DLD1 (cell line): ENCODE measurements around the gene ATXN2.

Source experiments
- in situ Hi-C: cut with HindIII; loops from 2 replicates; pipeline ENCODE4 v1.10.0; 2017; ENCODE audit warnings: low sequenced_read_pairs

Gene ATXN2

DNA sequence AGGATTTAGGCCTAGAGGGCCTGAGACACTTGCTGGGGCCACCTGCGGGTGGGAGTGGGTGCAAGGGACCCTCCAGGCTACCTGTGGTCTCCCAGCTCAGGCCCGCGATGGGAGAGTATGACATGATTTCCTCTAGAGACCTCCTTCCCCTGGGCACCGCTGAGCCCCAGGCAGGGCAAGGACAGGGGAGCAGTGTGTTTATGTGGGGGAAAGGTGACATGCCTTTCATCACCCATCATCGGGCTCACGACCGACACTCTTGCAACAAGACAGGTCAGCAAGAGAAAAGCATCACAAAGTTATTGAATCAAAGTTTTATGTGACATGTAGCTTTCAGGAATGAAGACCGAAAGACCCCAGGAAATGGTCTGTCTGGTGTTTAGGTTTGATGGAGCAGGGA lies 173.5 kb downstream of the ATXN2 start:
- in situ Hi-C loops, result no loop called here

DNA sequence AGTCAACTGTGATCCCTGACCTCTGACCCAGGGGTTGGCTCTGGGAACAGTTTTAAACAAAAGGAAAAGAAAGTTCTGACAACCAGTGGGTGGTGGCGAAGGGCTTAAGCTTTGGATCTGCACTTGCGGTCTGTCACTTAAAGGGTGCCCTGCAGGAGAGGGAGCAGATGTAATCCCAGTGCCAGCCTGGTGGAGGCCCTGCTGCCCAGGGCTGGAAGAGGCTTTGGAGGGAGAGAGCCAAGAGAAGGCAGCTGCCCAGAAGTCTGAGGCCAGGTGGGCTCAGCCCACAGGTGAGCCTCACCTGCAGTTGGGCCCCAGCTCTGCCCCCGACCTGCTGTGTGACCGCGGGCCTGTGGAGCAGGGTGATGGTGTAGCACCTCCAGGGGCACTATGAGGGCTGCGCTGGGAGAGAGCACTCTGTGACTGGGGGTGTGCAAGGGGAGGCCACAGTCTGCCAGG lies 174.3 kb downstream of the ATXN2 start:
- in situ Hi-C loops, result no loop called here

DNA sequence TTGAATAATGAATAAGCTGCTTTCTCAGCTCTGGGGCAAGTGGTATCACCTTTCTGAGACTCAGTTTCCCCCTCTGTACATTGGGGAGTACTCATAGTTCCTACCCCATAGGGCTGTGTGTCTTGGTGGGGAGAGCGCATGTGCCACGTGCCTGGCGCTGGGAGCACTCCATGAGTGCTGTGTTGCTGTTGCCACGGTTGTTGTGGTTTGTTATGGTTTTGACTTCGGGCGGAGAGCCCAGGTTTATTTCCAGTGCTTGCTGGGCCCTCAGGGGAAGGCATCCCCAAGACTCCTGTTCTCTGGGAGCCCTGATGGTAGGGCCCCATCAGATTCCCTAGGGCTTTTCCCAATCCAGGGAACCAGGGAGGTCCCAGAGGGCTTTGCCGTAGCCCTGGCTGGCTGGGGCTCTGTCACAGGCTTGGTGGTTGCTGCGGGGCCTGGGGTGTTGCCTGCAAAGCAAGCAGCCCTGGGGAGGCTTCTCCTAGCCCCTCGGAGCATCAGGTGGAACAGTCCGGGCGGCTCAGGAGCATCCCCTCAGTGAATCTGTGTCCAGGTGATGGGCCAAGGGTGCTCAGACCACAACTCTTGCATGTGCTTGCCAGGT lies 174.8 kb downstream of the ATXN2 start:
- in situ Hi-C loops, result no loop called here

DNA sequence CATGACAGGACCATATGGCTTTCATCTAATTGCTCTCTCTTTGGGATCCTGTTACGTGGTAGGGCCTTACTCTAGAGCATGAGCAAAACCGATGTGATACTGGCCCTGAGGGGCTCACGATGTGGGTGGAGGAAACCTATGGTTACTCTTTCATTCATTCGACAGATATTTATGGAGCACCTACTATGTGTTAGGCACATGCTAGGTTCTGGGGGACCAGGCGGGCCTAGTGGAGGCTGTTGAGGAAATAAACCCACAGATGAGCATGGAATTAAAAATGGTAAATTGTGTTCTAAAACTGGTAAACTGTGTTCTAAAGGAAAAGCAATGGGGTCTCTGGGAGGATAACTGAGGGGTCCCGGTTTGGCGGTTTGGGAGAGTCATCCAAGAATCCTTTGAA lies 178.6 kb downstream of the ATXN2 start:
- in situ Hi-C loops, result no loop called here

DNA sequence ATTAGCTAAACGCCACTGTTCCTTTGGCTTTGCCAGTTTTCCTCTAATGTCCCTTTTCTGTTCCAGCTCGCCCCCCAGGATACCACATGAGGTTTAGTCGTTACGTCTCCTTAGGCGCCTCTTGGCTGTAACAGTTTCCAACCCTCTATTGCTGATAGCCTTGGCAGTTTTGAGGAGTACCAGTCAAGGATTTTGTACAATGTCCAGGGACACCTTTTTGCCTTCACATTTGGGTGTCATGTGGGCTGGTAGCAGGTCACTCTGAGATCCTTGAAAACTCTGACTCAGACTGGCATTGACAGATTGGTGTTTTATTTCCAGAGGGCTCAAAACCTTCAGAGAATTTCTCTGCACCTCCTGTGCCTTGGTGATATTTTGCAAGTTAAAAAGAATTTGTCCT lies 179.3 kb downstream of the ATXN2 start:
- in situ Hi-C loops, result no loop called here

DNA sequence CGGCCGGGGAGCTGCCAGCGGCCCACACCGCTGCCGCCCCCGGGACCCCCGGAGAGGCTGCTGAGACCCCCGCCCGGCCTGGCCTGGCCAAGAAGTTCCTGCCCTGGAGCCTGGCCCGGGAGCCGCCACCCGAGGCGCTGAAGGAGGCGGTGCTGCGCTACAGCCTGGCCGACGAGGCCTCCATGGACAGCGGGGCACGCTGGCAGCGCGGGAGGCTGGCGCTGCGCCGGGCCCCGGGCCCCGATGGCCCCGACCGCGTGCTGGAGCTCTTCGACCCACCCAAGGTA lies 180.6 kb downstream of the ATXN2 start:
- in situ Hi-C loops, result no loop called here

DNA sequence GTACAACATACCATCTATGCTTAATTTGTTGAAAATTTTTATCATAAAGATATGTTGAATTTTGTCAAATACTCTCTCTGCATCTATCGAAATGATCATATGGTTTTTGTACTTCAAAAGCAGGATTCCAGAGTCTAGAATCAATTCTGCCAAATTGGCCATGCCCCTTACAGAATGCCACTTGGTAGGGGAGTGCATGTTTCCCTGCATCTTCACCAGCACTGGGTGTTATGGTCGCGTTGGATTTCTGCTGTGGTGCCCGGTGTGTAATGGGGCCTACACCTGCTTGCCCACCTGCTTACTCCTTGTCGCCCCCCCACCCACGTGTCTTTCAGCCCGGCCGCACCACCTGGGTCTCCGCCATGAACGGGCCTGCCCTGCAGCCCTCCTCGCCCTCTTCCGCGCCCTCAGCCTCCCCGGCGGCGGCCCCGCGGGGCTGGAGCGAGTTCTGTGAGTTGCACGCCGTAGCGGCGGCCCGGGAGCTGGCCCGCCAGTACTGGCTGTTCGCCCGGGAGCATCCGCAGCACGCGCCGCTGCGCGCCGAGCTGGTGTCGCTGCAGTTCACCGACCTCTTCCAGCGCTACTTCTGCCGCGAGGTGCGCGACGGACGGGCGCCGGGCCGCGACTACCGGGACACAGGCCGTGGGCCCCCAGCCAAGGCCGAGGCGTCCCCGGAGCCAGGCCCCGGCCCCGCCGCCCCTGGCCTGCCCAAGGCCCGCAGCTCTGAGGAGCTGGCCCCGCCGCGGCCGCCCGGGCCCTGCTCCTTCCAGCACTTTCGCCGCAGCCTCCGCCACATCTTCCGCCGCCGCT lies 181.1 kb downstream of the ATXN2 start:
- in situ Hi-C loops, result no loop called here

DNA sequence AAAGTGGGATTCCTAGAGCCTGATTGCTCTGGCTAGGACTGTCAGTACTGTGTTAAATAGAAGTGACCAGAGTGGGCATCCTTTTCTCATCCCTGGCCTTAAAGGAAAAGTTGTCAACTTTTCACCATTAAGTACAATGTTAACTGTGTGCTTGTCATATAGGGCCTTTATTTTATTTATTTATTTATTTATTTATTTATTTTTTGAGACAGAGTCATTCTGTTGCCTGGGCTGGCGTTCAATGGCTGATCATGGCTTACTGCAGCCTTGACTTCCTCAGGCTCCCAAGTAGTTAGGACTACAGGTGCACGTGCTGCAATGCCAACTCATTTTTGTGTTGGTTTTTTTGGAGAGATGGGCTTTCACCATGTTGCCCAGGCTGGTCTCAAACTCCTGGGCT lies 181.8 kb downstream of the ATXN2 start:
- in situ Hi-C loops, result no loop called here

DNA sequence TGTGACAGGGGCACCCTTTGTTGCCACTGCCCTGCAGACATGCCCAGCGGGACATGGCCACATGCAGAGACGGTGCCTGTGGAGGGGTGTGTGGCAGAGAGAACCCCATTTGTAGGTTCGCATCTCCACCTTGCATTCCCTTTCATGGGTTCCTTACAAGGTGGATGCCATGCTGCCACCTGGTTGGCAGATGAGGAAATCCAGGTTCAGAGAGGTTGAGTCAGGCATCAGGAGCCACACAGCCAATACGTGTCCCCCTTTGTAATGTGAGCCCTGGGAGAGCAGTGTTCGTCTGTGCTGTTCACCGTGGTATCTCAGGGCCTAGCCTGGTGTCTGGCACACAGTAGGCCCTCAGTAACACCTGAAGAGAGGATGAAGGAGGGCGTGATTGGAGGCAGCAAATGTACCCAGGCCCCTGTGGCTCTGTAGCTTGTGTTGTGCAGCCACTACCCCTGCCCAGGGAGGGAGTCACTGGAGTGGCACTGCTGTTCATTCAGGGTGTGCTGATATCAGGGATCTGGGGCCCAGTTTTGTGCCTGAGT lies 184.3 kb downstream of the ATXN2 start:
- in situ Hi-C loops, result no loop called here

DNA sequence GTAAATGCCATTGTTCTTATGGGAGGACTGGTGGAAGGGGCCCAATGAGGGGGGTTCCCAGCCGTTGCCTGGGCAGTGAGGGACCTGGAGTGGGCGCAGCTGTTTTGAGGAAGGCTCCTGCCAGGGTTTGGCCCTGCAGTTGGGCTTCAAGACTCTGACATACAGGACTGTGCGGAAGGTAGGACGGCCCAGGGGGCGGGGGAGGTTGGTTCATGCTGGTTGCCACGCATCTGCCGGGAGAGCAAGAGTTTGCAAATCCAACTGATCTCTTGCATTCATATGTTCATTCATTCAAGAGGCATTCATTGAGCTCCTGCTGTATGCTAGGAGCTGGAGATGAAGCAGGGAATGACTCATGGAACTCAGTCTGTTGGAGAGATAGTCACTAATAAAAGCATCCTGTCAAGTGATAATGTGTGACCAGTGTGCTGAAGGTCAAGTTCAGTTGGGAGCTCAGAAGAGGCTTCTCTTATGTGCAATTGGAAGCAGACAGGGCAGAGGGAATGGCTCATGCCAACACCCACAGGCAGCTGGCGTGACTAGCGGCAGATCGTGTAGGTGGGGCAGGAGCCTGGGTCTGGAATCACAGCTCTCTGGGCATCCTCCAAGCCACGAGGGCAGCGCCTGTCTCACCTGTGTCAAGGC lies 185.6 kb downstream of the ATXN2 start:
- in situ Hi-C loops, result no loop called here

DNA sequence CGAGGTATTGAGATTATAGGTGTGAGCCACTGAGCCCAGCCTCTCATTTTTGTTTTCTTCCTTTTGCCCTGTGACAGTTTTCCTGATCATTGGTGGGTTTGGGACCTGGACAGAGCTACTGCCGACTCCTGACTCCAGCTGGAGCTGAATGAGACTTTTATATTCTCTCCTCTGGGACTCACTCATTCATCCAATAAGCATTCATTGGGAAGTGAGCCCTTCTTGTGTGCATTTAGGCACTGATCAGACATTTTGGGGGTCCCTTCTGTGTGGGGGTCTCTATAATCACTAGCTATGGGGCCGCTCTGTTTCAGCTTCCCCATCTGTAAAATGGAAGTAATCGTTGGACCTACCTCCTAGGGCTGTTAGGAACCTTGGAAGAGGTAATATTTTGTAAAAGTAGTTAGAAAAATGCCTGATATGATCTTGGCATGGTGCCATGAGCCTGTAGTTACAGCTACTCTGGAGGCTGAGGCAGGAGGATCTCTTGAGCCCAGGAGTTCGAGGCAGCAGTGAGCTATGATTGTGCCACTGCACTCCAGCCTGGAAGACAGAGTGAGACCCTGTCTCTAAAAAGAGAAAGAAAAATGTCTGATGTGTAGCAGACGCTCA lies 186.2 kb downstream of the ATXN2 start:
- in situ Hi-C loops, result no loop called here

DNA sequence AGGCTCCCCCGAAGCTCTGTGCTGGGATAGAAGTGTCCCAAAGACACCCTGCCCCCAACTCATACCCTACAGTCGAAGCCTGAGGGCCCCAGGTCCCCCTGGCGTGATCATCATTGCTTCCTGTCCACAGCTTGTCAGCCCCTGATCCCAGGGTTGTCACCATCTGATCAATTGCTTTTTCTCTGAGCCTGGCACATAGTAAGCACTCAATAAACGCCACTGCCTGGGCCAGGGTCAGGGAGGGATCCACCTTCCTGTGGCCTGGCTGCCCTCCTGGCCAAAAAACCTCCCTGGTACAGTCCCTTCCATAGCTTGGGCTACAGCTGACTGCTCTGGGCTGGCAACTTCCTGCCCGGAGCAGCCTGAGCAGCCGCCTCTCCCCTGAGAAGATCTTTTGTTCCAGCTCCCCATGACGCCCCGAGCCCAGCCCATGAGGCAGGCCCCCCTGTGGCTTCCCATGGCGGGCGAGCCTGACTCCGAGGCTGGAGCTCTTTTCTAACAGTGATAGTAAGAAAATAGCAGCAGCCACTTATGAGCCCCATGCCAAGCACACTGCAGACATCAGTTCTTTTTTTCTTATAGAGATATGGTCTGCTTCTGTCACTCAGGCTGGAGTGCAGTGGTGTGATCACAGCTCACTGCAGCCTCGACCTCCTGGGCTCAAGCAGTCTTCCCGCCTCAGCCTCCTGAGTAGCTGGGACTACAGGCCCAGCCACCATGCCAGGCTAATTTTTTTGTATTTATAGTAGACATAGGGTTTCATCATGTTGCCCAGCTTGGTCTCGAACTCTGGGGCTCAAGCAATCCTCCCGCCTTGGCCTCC lies 186.9 kb downstream of the ATXN2 start:
- in situ Hi-C loops, result no loop called here

DNA sequence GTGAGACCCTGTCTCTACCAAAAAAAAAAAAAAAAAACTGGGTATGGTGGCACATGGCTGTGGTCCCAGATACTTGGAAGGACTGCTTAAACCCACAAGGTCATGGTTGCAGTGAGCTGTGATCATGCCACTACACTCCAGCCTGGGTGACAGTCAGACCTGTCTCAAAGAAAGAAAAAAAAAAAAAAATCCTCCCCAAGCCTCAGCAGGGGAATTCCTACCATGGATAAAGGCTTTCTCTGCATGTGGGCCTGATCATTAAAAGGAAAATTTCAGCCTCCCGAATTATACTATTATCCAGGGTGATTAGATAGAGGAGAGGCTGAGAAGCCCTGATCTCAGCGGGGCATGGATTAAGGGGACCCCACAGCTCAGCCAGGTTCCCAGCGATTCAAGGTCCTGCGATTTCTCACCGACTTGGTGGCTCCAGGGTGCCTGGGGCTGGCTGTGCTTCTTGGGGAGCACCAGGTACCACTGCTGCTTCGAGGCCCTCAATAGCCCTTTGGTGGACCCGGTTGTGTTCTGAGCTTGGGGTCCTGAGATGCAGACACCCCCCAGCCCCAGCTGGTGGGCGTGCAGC lies 187.8 kb downstream of the ATXN2 start:
- in situ Hi-C loops, result no loop called here

DNA sequence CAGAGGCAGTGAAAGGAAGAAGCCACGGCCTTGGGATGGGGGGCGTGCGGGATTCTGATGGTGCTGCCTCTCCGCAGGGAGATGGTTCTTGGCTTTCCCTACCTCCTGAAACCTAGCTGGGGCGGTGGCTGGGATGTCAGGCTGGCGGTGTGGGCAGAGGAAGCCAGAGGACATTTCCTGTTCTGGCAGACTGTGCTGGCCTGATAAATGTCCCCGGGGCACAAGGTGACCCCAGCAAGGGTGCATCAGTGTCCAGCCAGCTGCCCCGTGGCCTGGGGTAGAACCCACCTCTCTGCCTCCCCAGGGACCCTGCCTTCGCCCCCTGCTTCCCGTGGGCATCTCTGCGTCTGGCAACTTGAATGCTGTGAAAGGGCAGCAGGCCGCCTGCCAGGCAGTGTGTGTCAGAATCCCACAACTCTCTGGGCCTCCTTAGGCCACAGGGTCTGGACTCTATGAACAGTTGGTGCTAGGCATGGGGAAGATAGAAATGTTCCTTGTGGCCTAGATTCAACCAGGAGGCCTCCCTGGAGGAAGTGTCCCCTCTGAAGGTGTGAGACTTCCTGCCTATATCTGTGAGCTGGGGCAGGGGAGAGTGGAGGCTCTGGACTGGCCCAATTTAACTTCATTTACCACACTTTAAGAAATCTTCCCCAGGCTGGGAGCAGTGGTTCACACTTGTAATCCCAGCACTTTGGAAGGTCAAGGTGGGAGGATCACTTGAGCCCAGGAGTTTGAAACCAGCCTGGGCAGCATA lies 188.5 kb downstream of the ATXN2 start:
- in situ Hi-C loops, result no loop called here

DNA sequence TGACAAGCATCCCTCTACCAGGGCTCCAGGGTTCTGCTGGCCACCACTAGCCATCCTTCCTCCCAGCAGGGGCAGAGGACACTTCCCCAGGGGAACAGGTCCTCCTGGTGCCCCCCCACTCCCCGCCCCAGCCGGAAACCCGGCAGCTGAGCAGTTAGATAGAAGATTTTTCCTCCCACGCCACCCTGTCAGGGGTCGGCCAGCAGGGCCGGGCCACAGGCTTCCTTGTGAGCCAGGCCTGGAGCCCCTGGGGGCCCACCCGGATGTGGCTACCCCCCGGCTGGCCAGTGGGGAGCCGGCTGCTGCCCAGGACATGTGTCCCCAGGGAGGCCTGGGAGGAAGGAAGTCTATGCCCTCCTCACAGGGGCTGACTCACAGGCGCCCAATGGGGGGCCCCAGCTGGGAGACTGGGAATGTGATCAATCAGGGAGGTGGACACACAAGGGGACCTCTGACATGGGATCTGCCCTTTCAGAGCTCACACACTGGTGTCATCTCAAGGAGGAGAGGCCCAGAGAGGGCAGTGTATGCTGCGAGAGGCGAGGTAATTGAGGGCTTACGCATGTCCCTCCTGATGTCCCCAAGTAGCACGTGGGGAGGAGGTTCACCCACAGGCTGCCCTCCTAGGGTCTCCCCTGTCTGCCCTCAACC lies 189.2 kb downstream of the ATXN2 start:
- in situ Hi-C loops, result no loop called here

DNA sequence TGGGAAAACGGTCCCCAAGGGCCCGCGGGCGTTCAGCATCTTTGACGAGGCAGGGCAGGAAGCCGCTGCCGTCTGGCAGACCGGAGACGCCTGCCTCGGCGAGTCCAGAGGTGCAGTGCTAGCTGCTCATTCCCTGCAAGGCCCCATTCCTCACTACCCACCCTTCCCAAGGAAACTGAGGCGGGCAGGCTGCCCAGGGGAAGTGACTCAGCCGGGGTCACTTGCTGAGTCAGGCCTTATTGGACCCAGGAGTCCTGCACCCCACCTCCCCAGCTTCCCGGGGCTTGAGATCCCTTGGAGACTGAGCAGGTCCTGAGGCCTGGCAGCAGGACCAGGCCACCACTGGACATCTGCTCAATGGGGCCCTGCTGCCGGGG lies 189.7 kb downstream of the ATXN2 start:
- in situ Hi-C loops, result no loop called here

DNA sequence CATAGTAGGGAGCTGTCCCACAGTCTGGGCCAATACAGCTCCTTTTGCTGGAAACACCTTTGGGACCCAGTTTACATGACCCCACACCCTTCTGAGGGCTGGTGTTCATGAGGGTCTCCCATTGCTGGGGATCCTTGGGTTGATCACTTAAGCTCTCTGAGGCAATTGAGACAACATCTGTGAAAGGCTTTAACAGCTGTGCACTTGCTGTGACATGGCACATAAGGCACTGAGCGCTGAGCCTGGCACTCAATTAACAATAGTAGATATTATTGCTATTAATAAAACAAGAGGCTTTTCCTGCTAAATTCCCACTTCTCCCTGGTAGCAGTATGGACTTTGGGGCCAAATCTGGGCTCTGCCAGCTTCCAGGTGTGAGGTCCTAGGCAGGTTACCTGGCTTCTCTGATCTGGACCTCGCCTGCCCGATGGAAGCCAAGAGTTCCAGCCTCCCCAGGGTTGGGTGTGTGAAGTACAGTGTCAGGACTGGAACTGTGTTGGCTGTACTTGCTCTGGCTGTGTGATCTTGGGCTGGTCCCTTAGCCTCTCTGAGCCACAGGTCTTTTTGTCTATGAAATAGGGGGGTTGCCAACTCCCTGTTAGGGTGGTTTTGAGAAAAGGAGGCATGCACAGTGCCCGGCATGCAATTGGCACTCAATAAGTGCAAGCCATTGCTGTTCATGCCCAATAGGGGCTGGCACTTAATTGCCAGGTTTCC lies 190.3 kb downstream of the ATXN2 start:
- in situ Hi-C loops, result no loop called here

DNA sequence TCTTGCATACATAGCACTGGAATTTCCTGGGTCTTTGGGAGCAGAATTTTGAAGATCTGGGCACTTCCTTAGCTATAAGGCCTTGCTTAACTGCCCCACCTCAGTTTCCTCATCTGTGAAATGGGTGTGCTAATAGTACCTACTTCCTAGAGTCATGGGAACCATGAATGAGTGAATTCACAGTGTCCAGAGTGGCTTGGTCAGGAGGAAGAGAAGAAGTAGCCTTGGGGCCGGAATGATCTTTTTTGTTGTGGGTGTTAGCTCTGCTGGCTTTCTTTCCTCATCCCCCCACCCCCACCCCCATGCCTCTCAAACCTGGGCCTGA lies 191.0 kb downstream of the ATXN2 start:
- in situ Hi-C loops, result no loop called here
